Muscle of leg (tissue), 11 donors: ENCODE results near the gene PLA2G4C. TPM values are rescaled to one million over a fixed set of nuclear protein-coding genes. Genes with fewer than 3 reads are reported as not detected.

Experiments used
- DNase-seq: peaks from one replicate; pipeline ENCODE4 v3.0.0; 2013
- H3K27ac ChIP-seq: one replicate; pipeline ENCODE4 v1.5.1; 2013; ENCODE audit warnings: mild to moderate bottlenecking, low read length, control low read depth
- H3K27me3 ChIP-seq: one replicate; pipeline ENCODE4 v1.6.1; 2013; ENCODE audit warnings: low read length; ENCODE audit not compliant: control insufficient read depth, insufficient read depth
- H3K36me3 ChIP-seq: one replicate; pipeline ENCODE4 v1.6.1; 2013; ENCODE audit warnings: low read length; ENCODE audit not compliant: control insufficient read depth, insufficient read depth
- H3K4me1 ChIP-seq: one replicate; pipeline ENCODE4 v1.6.1; 2013; ENCODE audit warnings: low read length; ENCODE audit not compliant: control insufficient read depth, insufficient read depth
- H3K4me3 ChIP-seq: one replicate; pipeline ENCODE4 v1.5.1; 2013; ENCODE audit warnings: low read length, control low read depth
- H3K9me3 ChIP-seq: replicated peaks from 2 replicates; pipeline ENCODE4 v1.6.1; 2013; ENCODE audit warnings: low read depth, low read length; ENCODE audit not compliant: control insufficient read depth
- WGBS: methylation state at CpG from one replicate; pipeline ENCODE4 v1.1.5; 2013; ENCODE audit warnings: missing lambda C conversion rate; ENCODE audit not compliant: insufficient coverage; 5-methylcytosine and 5-hydroxymethylcytosine counted together
- polyA plus RNA-seq, 8 donors: library from polyadenylated mRNA; unstranded; fragments of 120-200 nt; gene quantifications; one replicate each; pipeline versions ENCODE4 v1.2.1 to v1.2.3, GENCODE V29; 2013; ENCODE audit warnings: inconsistent platforms in 1 of 8, low replicate concordance in 1 of 8; ENCODE audit not compliant: insufficient read length in 8 of 8, insufficient read depth in 1 of 8
- total RNA-seq: library from RNA; stranded (reverse); fragments of 120-200 nt; gene quantifications from one replicate; pipeline ENCODE4 v1.2.4, GENCODE V29; 2013

The PLA2G4C gene
- total and polyA plus RNA-seq, 9 donors, result 20.0 to 49.8 (median 31.4) TPM

- H3K27ac ChIP-seq, result no peak overlapping the region
- peaks cover 45% of the 10 kb centered on the region for H3K36me3 ChIP-seq
- no peak overlapping the region for H3K4me3 ChIP-seq
- no peaks in the 10 kb centered on the region for H3K9me3 ChIP-seq
- DNase-seq, result no peak
- peaks cover 3% of the 10 kb centered on the region for H3K4me1 ChIP-seq
- 82% methylated on average over 4 of the region's 4 CpGs for WGBS
- no peaks in the 10 kb centered on the region for H3K27me3 ChIP-seq
Observed at GRCh38 chr19:48136547-48136946, 25.9 kb upstream of the PLA2G4C start.

- DNase-seq, result no peak
- Histone ChIP-seq H3K4me1 (peaks cover 3% of the 10 kb centered on the region), H3K9me3 (no peaks in the 10 kb centered on the region), H3K4me3 (no peak overlapping the region), H3K36me3 (peaks cover 44% of the 10 kb centered on the region), H3K27me3 (no peaks in the 10 kb centered on the region), H3K27ac (no peak overlapping the region)
- WGBS, result 67% methylated on average over 8 of the region's 8 CpGs
Observed at GRCh38 chr19:48135411-48135810, 24.8 kb upstream of the PLA2G4C start.

- H3K4me1 ChIP-seq, result peaks cover 3% of the 10 kb centered on the region
- 84% methylated on average over 5 of the region's 6 CpGs for WGBS
- no peak overlapping the region for H3K27ac ChIP-seq
- peaks cover 48% of the 10 kb centered on the region for H3K36me3 ChIP-seq
- no peaks in the 10 kb centered on the region for H3K27me3 ChIP-seq
- H3K4me3 ChIP-seq, result no peak overlapping the region
- H3K9me3 ChIP-seq, result no peaks in the 10 kb centered on the region
- no peak for DNase-seq
Observed at GRCh38 chr19:48133094-48133493, 22.5 kb upstream of the PLA2G4C start.

- no peaks in the 10 kb centered on the region for H3K27me3 ChIP-seq
- no peak overlapping the region for H3K27ac ChIP-seq
- no peak overlapping the region for H3K4me3 ChIP-seq
- no peaks in the 10 kb centered on the region for H3K9me3 ChIP-seq
- peaks cover 51% of the 10 kb centered on the region for H3K36me3 ChIP-seq
- H3K4me1 ChIP-seq, result no peaks in the 10 kb centered on the region
- 97% methylated on average over 4 of the region's 6 CpGs for WGBS
- no peak for DNase-seq
Observed at GRCh38 chr19:48127561-48127960, 16.9 kb upstream of the PLA2G4C start.

- H3K27ac ChIP-seq, result no peak overlapping the region
- WGBS, result 76% methylated on average over 5 of the region's 12 CpGs
- DNase-seq, result no peak
- no peaks in the 10 kb centered on the region for H3K27me3 ChIP-seq
- no peaks in the 10 kb centered on the region for H3K9me3 ChIP-seq
- peaks cover 2% of the 10 kb centered on the region for H3K4me1 ChIP-seq
- no peak overlapping the region for H3K4me3 ChIP-seq
- peaks cover 41% of the 10 kb centered on the region for H3K36me3 ChIP-seq
Observed at GRCh38 chr19:48123907-48124651, 13.5 kb upstream of the PLA2G4C start.

- WGBS, result 83% methylated on average over 14 of the region's 14 CpGs
- peak overlapping the region; percentile 9 for H3K27ac ChIP-seq
Observed at GRCh38 chr19:48122421-48122820, 11.8 kb upstream of the PLA2G4C start.

GRCh38 chr19:48121909-48122371 lies 11.3 kb upstream of the PLA2G4C start:
- DNase-seq, result peak; percentile 35
- H3K27me3 ChIP-seq, result no peaks in the 10 kb centered on the region
- peaks cover 2% of the 10 kb centered on the region for H3K4me1 ChIP-seq
- peaks cover 37% of the 10 kb centered on the region for H3K36me3 ChIP-seq
- H3K27ac ChIP-seq, result peak overlapping the region; percentile 9
- no peaks in the 10 kb centered on the region for H3K9me3 ChIP-seq
- 62% methylated on average over 10 of the region's 10 CpGs for WGBS
- no peak overlapping the region for H3K4me3 ChIP-seq

More at GRCh38 chr19:48122421-48122820, 11.8 kb upstream of the PLA2G4C start:
- no peak for DNase-seq
- H3K9me3 ChIP-seq, result no peaks in the 10 kb centered on the region
- H3K4me3 ChIP-seq, result no peak overlapping the region
- no peaks in the 10 kb centered on the region for H3K27me3 ChIP-seq
- H3K4me1 ChIP-seq, result peaks cover 2% of the 10 kb centered on the region
- H3K36me3 ChIP-seq, result peaks cover 41% of the 10 kb centered on the region

- Histone ChIP-seq H3K9me3 (no peaks in the 10 kb centered on the region), H3K36me3 (peaks cover 35% of the 10 kb centered on the region), H3K27me3 (no peaks in the 10 kb centered on the region), H3K27ac (no peak overlapping the region), H3K4me1 (peaks cover 2% of the 10 kb centered on the region), H3K4me3 (no peak overlapping the region)
- 86% methylated on average over 14 of the region's 14 CpGs for WGBS
- DNase-seq, result no peak
Observed at GRCh38 chr19:48121066-48121465, 10.4 kb upstream of the PLA2G4C start.

GRCh38 chr19:48120505-48120904 lies 9.9 kb upstream of the PLA2G4C start:
- H3K9me3 ChIP-seq, result no peaks in the 10 kb centered on the region
- no peaks in the 10 kb centered on the region for H3K27me3 ChIP-seq
- no peak for DNase-seq
- H3K36me3 ChIP-seq, result peaks cover 39% of the 10 kb centered on the region
- no peak overlapping the region for H3K27ac ChIP-seq
- H3K4me1 ChIP-seq, result peaks cover 2% of the 10 kb centered on the region
- WGBS, result 100% methylated on average over 1 of the region's 2 CpGs
- H3K4me3 ChIP-seq, result no peak overlapping the region

GRCh38 chr19:48118131-48118517 lies 7.5 kb upstream of the PLA2G4C start:
- H3K4me3 ChIP-seq, result no peak overlapping the region
- H3K4me1 ChIP-seq, result peaks cover 15% of the 10 kb centered on the region
- WGBS, result 90% methylated on average over 2 of the region's 11 CpGs
- peaks cover 34% of the 10 kb centered on the region for H3K36me3 ChIP-seq
- H3K27me3 ChIP-seq, result no peaks in the 10 kb centered on the region
- DNase-seq, result no peak
- H3K27ac ChIP-seq, result no peak overlapping the region
- H3K9me3 ChIP-seq, result no peaks in the 10 kb centered on the region
